HG03469 (cell line): ENCODE data around the gene LMBR1.
"Not testable (repeated sequence)": the region's sequence is repeated elsewhere in the genome, so short reads cannot be mapped to it uniquely, and the experiment has no call there.

ENCODE experiments used
- ATAC-seq: cut with Tn5 transposase; IDR thresholded peaks from one replicate; pipeline ENCODE4 v1.9.1; 2021; ENCODE audit warnings: mild to moderate bottlenecking, moderate library complexity, moderate number of reproducible peaks; ENCODE audit not compliant: unreplicated experiment

LMBR1 gene

DNA sequence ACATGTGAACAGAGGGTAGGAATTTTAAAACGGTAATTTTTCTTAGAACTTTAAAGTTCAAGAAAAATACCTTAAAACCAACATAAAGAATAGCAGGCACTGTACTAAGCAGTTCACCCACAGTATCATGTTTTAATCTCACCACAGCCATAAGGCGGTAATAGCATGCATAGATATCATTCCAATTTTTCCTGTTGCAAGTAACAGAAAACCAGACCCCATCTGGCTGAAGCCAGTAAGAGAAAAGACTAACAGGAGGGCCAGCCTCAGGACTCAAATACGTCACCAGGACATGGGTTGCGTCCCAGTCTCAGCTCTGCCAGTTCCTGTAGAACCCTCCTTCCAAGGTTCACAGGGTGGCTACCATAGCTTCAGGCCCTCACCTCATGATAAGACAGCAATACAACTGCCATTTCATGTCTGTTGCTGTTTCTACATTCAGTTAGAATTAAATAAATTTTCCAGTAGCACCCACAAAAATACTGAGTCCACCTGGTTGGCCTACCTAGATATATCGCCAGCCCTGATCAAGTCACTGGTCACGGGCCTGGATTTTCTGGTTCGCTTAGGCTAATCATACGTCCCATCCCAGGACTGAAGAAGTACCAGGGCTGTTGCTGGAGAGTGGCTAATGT is 254.4 kb downstream of the LMBR1 start:
- ATAC-seq: no peak

- not testable (repeated sequence) for ATAC-seq
These were observed 255.9 kb downstream of the LMBR1 start for GRCh38 chr7:156637093-156637492.

- no peak for ATAC-seq
These were observed 257.2 kb downstream of the LMBR1 start for GRCh38 chr7:156635529-156636385.

DNA sequence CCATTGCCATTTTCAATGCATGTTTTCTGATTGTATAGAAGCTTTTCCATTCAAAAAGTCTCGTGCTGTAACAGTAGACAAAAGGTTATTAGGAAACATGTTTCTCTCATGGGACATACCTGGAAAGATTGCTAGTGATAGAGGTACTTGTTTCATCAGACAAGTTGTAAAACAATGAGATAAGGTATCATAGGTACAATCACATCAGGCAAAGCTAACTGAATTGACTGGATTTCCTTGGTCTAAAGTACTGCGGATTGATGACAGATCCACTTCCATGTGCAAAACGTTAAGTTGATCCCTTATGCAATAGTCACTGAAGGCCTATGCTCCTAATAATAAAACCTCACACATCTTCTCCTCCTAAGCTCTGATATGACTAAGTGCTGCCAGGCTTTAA is 258.9 kb downstream of the LMBR1 start:
- no peak for ATAC-seq

GRCh38 chr7:156629873-156630272 is 263.1 kb downstream of the LMBR1 start:
- no peak for ATAC-seq

- ATAC-seq: no peak
These were observed 264.4 kb downstream of the LMBR1 start for GRCh38 chr7:156628562-156628961.
